GM21381 (cell line): ENCODE measurements around the gene MAST4.

Experiments used
- ATAC-seq: cut with Tn5 transposase; IDR thresholded peaks from one replicate; pipeline ENCODE4 v1.9.1; 2021; ENCODE audit warnings: mild to moderate bottlenecking, moderate library complexity; ENCODE audit not compliant: unreplicated experiment

MAST4 gene

GRCh38 chr5:66603164-66603563, 7.0 kb downstream of the MAST4 start:
- ATAC-seq = no peak

- no peak for ATAC-seq
Measured at GRCh38 chr5:66603881-66604280, 7.7 kb downstream of the MAST4 start.

- no peak for ATAC-seq
Measured at GRCh38 chr5:66606713-66607112, 10.5 kb downstream of the MAST4 start.

- no peak for ATAC-seq
Measured at GRCh38 chr5:66608501-66608900, 12.3 kb downstream of the MAST4 start.

- no peak for ATAC-seq
Measured at GRCh38 chr5:66609615-66610014, 13.4 kb downstream of the MAST4 start.

GRCh38 chr5:66612226-66612625, 16.0 kb downstream of the MAST4 start:
- no peak for ATAC-seq

GRCh38 chr5:66615136-66615535, 18.9 kb downstream of the MAST4 start:
- no peak for ATAC-seq

- ATAC-seq = no peak
Measured at GRCh38 chr5:66615894-66616293, 19.7 kb downstream of the MAST4 start.

GRCh38 chr5:66616520-66617225, 20.5 kb downstream of the MAST4 start:
- ATAC-seq = no peak

- no peak for ATAC-seq
Measured at GRCh38 chr5:66617226-66617861, 21.2 kb downstream of the MAST4 start.

- ATAC-seq = no peak
Measured at GRCh38 chr5:66617991-66618768, 22.0 kb downstream of the MAST4 start.

- ATAC-seq = no peak
Measured at GRCh38 chr5:66620711-66621110, 24.5 kb downstream of the MAST4 start.

- no peak for ATAC-seq
Measured at GRCh38 chr5:66621146-66621545, 25.0 kb downstream of the MAST4 start.

- ATAC-seq = no peak
Measured at GRCh38 chr5:66621736-66622135, 25.5 kb downstream of the MAST4 start.

GRCh38 chr5:66628561-66628960, 32.4 kb downstream of the MAST4 start:
- no peak for ATAC-seq

- no peak for ATAC-seq
Measured at GRCh38 chr5:66629446-66629845, 33.3 kb downstream of the MAST4 start.

- ATAC-seq = no peak
Measured at GRCh38 chr5:66633754-66634153, 37.6 kb downstream of the MAST4 start.

- no peak for ATAC-seq
Measured at GRCh38 chr5:66634601-66635000, 38.4 kb downstream of the MAST4 start.

- no peak for ATAC-seq
Measured at GRCh38 chr5:66637994-66638393, 41.8 kb downstream of the MAST4 start.

GRCh38 chr5:66639037-66639436, 42.8 kb downstream of the MAST4 start:
- ATAC-seq = no peak

- ATAC-seq = no peak
Measured at GRCh38 chr5:66642538-66642937, 46.3 kb downstream of the MAST4 start.

- ATAC-seq = no peak
Measured at GRCh38 chr5:66643387-66643786, 47.2 kb downstream of the MAST4 start.
